ENCODE measurements around the gene GPC5.

DNA sequence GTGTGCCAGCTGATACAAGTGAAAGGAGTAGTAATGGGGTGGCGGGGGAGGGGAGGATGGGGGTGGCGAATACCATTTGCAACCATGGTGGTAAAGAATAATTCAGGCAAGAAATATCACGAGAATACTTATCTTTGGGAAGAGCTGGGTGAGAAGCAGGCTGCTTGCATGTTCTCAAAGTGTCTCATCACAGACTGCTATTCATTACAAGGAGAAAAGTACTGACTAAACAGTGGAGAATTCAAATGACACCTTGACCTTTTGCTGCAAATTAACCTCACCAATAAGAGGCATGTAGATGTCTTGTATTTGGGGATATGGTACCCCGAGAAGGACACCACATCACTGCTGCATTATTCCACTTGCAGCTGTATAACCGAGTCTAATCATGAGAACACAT, 1242.5 kb downstream of the GPC5 start:
- no peak for TF ChIP-seq CTCF (IDR thresholded peaks at IDR 0.05; ENCODE audit: insufficient read depth, low read length, poor library complexity, severe bottlenecking)
- TF ChIP-seq EZH2phosphoT487 (conservative IDR thresholded peaks at IDR 0.05; ENCODE audit: low read length): no peak

Measured in SU-DHL-6 (cell line).